ENCODE results near the gene PITPNC1. TPM values are rescaled to one million over a fixed set of nuclear protein-coding genes. Genes with fewer than 3 reads are reported as not detected.
"Not testable (repeated sequence)": the region's sequence is repeated elsewhere in the genome, so short reads cannot be mapped to it uniquely, and the experiment has no call there.

The PITPNC1 gene
- total RNA-seq, 1 donor from 2014 or later = 23.7 TPM

- ATAC-seq (no peak), DNase-seq (no peak)
- H3K4me1 ChIP-seq = peaks cover 51% of the 10 kb centered on the region
- H3K4me3 ChIP-seq = no peak overlapping the region
- TF ChIP-seq CTCF (IDR thresholded peaks at IDR 0.05) = no peak
- H3K27me3 ChIP-seq (ENCODE audit: low read depth) = no peaks in the 10 kb centered on the region
- intact Hi-C loops (cut with DNase I) = loop anchor here (10.0 kb wide), 1 partner anchor 94 kb away; no protein-coding TSS in a partner anchor
- no peaks in the 10 kb centered on the region for H3K36me3 ChIP-seq
- peak overlapping the region; percentile 22 for H3K27ac ChIP-seq
- H3K9me3 ChIP-seq = no peaks in the 10 kb centered on the region
Measured at GRCh38 chr17:67479148-67479547, 102.1 kb downstream of the PITPNC1 start.

DNA sequence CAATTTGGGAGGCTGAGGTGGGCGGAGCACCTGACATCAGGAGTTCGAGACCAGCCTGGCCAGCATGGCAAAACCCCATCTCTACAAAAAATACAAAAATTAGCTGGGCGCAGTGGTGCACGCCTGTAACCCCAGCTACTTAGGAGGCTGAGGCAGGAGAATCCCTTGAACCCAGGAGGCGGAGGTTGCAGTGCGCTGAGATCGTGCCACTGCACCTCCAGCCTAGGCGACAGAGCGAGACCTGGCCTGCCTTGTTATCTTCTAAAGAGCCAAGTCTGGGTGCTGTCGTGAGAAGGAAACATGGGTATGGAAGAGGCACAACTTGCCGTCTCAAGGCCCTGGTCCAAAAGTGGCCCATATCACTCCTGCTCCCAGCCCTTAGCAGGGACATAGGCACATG is 103.9 kb downstream of the PITPNC1 start:
- peaks cover 33% of the 10 kb centered on the region for H3K4me1 ChIP-seq
- DNase-seq; H3K4me3 ChIP-seq; H3K27ac ChIP-seq; ATAC-seq; H3K9me3 ChIP-seq; intact Hi-C loops (cut with DNase I); H3K27me3 ChIP-seq (ENCODE audit: low read depth); H3K36me3 ChIP-seq: not testable (repeated sequence)

GRCh38 chr17:67481808-67482207 is 104.7 kb downstream of the PITPNC1 start:
- intact Hi-C loops (cut with DNase I) = no loop called here
- Histone ChIP-seq H3K9me3 (no peaks in the 10 kb centered on the region), H3K4me3 (no peak overlapping the region), H3K36me3 (no peaks in the 10 kb centered on the region), H3K27ac (no peak overlapping the region), H3K4me1 (peaks cover 32% of the 10 kb centered on the region), H3K27me3 (ENCODE audit: low read depth) (no peaks in the 10 kb centered on the region)
- DNase-seq = no peak
- no peak for TF ChIP-seq CTCF (IDR thresholded peaks at IDR 0.05)
- ATAC-seq = peak in 1 of 2 donors; percentile 21

DNA sequence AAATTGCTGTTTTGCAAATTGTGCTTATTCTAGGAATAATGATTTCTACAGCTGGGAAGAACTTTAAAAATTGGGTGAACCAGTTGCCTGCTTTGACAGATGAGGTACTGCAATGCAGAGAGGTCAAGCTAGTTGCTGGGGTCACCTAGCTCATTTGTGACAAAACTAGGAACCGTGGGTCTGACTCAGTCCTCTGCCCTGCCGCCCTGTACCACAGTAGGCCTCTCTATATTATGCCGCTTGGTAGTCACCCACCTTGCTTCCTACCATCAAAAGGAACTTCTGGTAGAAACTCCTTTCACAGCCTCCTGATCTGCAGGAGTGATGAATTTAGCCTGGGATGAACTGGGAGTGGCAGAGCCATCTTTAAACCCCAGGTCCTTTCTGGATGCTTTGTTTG is 105.7 kb downstream of the PITPNC1 start:
- H3K9me3 ChIP-seq = no peaks in the 10 kb centered on the region
- no peak for ATAC-seq
- no peak overlapping the region for H3K27ac ChIP-seq
- peaks cover 27% of the 10 kb centered on the region for H3K4me1 ChIP-seq
- intact Hi-C loops (cut with DNase I) = no loop called here
- H3K4me3 ChIP-seq = no peak overlapping the region
- DNase-seq = no peak
- H3K27me3 ChIP-seq (ENCODE audit: low read depth) = no peaks in the 10 kb centered on the region
- no peak for TF ChIP-seq CTCF (IDR thresholded peaks at IDR 0.05)
- no peaks in the 10 kb centered on the region for H3K36me3 ChIP-seq

DNA sequence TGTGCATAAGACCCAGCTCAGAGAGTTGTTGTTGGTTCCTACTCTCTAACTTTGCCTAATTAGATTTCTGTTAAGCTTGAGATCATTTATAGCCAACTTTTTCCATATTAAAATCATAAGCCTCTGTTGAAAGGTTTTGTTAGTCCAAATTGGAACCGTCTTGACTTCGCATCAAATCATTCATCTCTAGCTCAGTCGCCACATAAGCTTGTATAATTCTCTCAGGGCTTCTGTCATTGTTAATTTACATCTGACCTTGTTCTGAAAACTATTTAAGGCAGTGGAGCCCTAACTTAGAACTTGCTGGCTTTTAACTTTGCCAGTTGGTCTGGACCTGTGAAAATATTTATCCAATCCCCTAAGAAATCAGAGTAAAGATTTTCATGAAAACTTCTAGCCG is 107.2 kb downstream of the PITPNC1 start:
- Histone ChIP-seq H3K4me1 (peaks cover 16% of the 10 kb centered on the region), H3K27me3 (ENCODE audit: low read depth) (no peaks in the 10 kb centered on the region), H3K9me3 (no peaks in the 10 kb centered on the region), H3K36me3 (no peaks in the 10 kb centered on the region), H3K27ac (no peak overlapping the region), H3K4me3 (no peak overlapping the region)
- DNase-seq (no peak), ATAC-seq (no peak)
- TF ChIP-seq CTCF (IDR thresholded peaks at IDR 0.05) = no peak
- intact Hi-C loops (cut with DNase I) = no loop called here

DNA sequence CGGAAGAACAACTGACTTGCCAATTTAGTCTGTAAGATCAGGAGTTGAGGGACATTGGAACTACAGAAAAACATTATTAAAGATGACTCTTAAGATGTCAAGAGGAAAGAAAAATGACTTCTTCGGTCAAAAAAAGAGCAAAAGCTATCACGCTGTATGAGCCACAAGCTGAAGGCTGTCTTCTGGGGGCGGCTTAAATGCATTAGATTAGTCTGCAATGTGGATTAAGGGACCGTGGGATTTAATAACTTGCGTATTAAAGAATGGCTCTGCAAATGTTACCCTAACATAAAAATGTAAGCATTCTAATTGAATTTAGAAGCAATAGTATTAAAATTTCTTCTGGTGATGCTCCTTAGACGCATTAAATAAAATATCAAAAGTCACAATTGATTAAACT is 108.6 kb downstream of the PITPNC1 start:
- DNase-seq = no peak
- no peaks in the 10 kb centered on the region for H3K9me3 ChIP-seq
- intact Hi-C loops (cut with DNase I) = no loop called here
- no peak for TF ChIP-seq CTCF (IDR thresholded peaks at IDR 0.05)
- ATAC-seq = no peak
- no peaks in the 10 kb centered on the region for H3K27me3 ChIP-seq (ENCODE audit: low read depth)
- H3K4me3 ChIP-seq = no peak overlapping the region
- no peak overlapping the region for H3K27ac ChIP-seq
- H3K4me1 ChIP-seq = peaks cover 19% of the 10 kb centered on the region
- no peaks in the 10 kb centered on the region for H3K36me3 ChIP-seq
